H9 (cell line): ENCODE measurements around the gene DISC1. TPM values are rescaled to one million over a fixed set of nuclear protein-coding genes. Genes with fewer than 3 reads are reported as not detected.

Experiments
- DNase-seq: peaks from one replicate; pipeline ENCODE4 v3.0.0-alpha.2; 2017
- H2AFZ ChIP-seq: one replicate; pipeline ENCODE4 v1.6.1; 2013; ENCODE audit warnings: mild to moderate bottlenecking, low read length, control low read depth, moderate library complexity
- H2AK5ac ChIP-seq: 2 replicates; pipeline ENCODE4 v1.6.1; 2013; ENCODE audit warnings: low read length, control low read depth, mixed read lengths; ENCODE audit not compliant: insufficient read length
- H2BK120ac ChIP-seq: one replicate; pipeline ENCODE4 v1.6.1; 2013; ENCODE audit warnings: low read depth, mild to moderate bottlenecking, low read length, control low read depth, inconsistent platforms; ENCODE audit not compliant: poor library complexity, severe bottlenecking
- H2BK12ac ChIP-seq: 2 replicates; pipeline ENCODE4 v1.6.1; 2013; ENCODE audit warnings: low read length, control low read depth, mixed read lengths, low read depth; ENCODE audit not compliant: insufficient read length
- H2BK15ac ChIP-seq: 2 replicates; pipeline ENCODE4 v1.6.1; 2013; ENCODE audit warnings: low read depth, low read length, control low read depth
- H2BK20ac ChIP-seq: one replicate; pipeline ENCODE4 v1.6.1; 2013; ENCODE audit warnings: low read depth, mild to moderate bottlenecking, low read length, control low read depth, inconsistent platforms; ENCODE audit not compliant: poor library complexity, severe bottlenecking
- H2BK5ac ChIP-seq: 2 replicates; pipeline ENCODE4 v1.6.1; 2013; ENCODE audit warnings: low read length, control low read depth, mixed read lengths; ENCODE audit not compliant: insufficient read length
- H3K14ac ChIP-seq: 2 replicates; pipeline ENCODE4 v1.6.1; 2013; ENCODE audit warnings: low read length, control low read depth; ENCODE audit not compliant: insufficient read depth
- H3K18ac ChIP-seq: 2 replicates; pipeline ENCODE4 v1.6.1; 2013; ENCODE audit warnings: low read depth, mild to moderate bottlenecking, mixed read lengths, low read length, control low read depth; ENCODE audit not compliant: insufficient read length
- H3K23ac ChIP-seq: 2 replicates; pipeline ENCODE4 v1.6.1; 2013; ENCODE audit warnings: low read length, control low read depth, mixed read lengths, low read depth; ENCODE audit not compliant: insufficient read length
- H3K23me2 ChIP-seq: 2 replicates; pipeline ENCODE4 v1.6.1; 2013; ENCODE audit warnings: low read depth, mild to moderate bottlenecking, mixed read lengths, low read length, control low read depth; ENCODE audit not compliant: insufficient read length, poor library complexity, severe bottlenecking
- H3K27ac ChIP-seq: 2 replicates; pipeline ENCODE4 v1.5.1; 2013; ENCODE audit warnings: low read length, control low read depth, mixed read lengths, low read depth; ENCODE audit not compliant: insufficient read length
- H3K27me3 ChIP-seq: 2 replicates; pipeline ENCODE4 v1.6.1; 2013; ENCODE audit warnings: low read length, control low read depth, inconsistent platforms; ENCODE audit not compliant: insufficient read depth
- H3K4ac ChIP-seq: 2 replicates; pipeline ENCODE4 v1.6.1; 2013; ENCODE audit warnings: low read depth, mild to moderate bottlenecking, control low read depth, inconsistent platforms, low read length, moderate library complexity
- H3K4me1 ChIP-seq: 2 replicates; pipeline ENCODE4 v1.6.1; 2013; ENCODE audit warnings: low read length, control low read depth, inconsistent platforms; ENCODE audit not compliant: insufficient read depth
- H3K4me2 ChIP-seq: 2 replicates; pipeline ENCODE4 v1.6.1; 2013; ENCODE audit warnings: low read length, control low read depth, mixed read lengths; ENCODE audit not compliant: insufficient read length, insufficient read depth
- H3K56ac ChIP-seq: 2 replicates; pipeline ENCODE4 v1.6.1; 2013; ENCODE audit warnings: low read depth, mild to moderate bottlenecking, mixed read lengths, low read length, control low read depth; ENCODE audit not compliant: insufficient read length
- H3K79me1 ChIP-seq: 2 replicates; pipeline ENCODE4 v1.6.1; 2013; ENCODE audit warnings: low read depth, mild to moderate bottlenecking, moderate library complexity, low read length, control low read depth, inconsistent platforms; ENCODE audit not compliant: insufficient read depth, poor library complexity, severe bottlenecking
- H3K79me2 ChIP-seq: 2 replicates; pipeline ENCODE4 v1.6.1; 2013; ENCODE audit warnings: low read length, control low read depth, inconsistent platforms; ENCODE audit not compliant: insufficient read depth
- H3K9ac ChIP-seq: 2 replicates; pipeline ENCODE4 v1.6.1; 2013; ENCODE audit warnings: low read length, control low read depth, mixed read lengths; ENCODE audit not compliant: insufficient read length; ENCODE audit errors: extremely low read depth
- H3K9me3 ChIP-seq: one replicate; pipeline ENCODE4 v1.6.1; 2013; ENCODE audit warnings: low read depth, low read length, inconsistent platforms; ENCODE audit not compliant: control insufficient read depth
- H3T11ph ChIP-seq: one replicate; pipeline ENCODE4 v1.6.1; 2013; ENCODE audit warnings: mild to moderate bottlenecking, low read length, control low read depth, inconsistent platforms
- H4K20me1 ChIP-seq: one replicate; pipeline ENCODE4 v1.6.1; 2013; ENCODE audit not compliant: control insufficient read depth, insufficient read length, insufficient read depth
- H4K5ac ChIP-seq: 2 replicates; pipeline ENCODE4 v1.6.1; 2013; ENCODE audit warnings: low read depth, mild to moderate bottlenecking, mixed read lengths, low read length, control low read depth; ENCODE audit not compliant: insufficient read length
- H4K8ac ChIP-seq: replicated peaks from 2 replicates; pipeline ENCODE4 v1.6.1; 2013; ENCODE audit warnings: low read length, control low read depth, mixed read lengths, low read depth; ENCODE audit not compliant: insufficient read length
- H4K91ac ChIP-seq: 2 replicates; pipeline ENCODE4 v1.6.1; 2013; ENCODE audit warnings: low read depth, mild to moderate bottlenecking, moderate library complexity, mixed read lengths, low read length, control low read depth; ENCODE audit not compliant: insufficient read length
- H3K27ac Mint-ChIP-seq, 3 experiments: 2 replicates in 2 of 3; 3 replicates in 1 of 3; pipeline ENCODE4 v1.8.0; 2020 to 2021; ENCODE audit warnings: mixed read lengths in 3 of 3, mild to moderate bottlenecking in 1 of 3, moderate library complexity in 1 of 3
- H3K27me3 Mint-ChIP-seq: 2 replicates; pipeline ENCODE4 v1.8.0; 2021; ENCODE audit warnings: low read depth, mild to moderate bottlenecking, moderate library complexity, mixed read lengths
- H3K36me3 Mint-ChIP-seq, 3 experiments: 2 replicates in 2 of 3; 3 replicates in 1 of 3; pipeline ENCODE4 v1.8.0; 2020 to 2021; ENCODE audit warnings: low read depth in 3 of 3, mixed read lengths in 3 of 3; ENCODE audit not compliant: insufficient read depth in 1 of 3
- H3K4me1 Mint-ChIP-seq, 2 experiments: 2 replicates each; pipeline ENCODE4 v1.8.0; 2020; ENCODE audit warnings: mixed read lengths in 2 of 2
- H3K4me3 Mint-ChIP-seq, 2 experiments: 2 replicates in 1 of 2; 3 replicates in 1 of 2; pipeline ENCODE4 v1.8.0; 2020 to 2021; ENCODE audit warnings: mild to moderate bottlenecking in 2 of 2, mixed read lengths in 2 of 2, moderate library complexity in 1 of 2
- H3K9me3 Mint-ChIP-seq, 2 experiments: 2 replicates in 1 of 2; 3 replicates in 1 of 2; pipeline ENCODE4 v1.8.0; 2020; ENCODE audit warnings: mild to moderate bottlenecking in 2 of 2, mixed read lengths in 2 of 2, moderate library complexity in 1 of 2
- CTCF ChIP-seq: fragments of 200-600 bp; sonication (generic); conservative IDR thresholded peaks from 3 replicates; pipeline ENCODE4 v1.8.0; 2021; ENCODE audit warnings: antibody characterized with exemption, mild to moderate bottlenecking
- total RNA-seq: library from RNA; stranded (reverse); gene quantifications from 2 replicates; pipeline ENCODE4 v1.2.1, GENCODE V29; 2021

The DISC1 gene
- total RNA-seq, 1 experiment from 2014 or later: 2.5 TPM

- Histone ChIP-seq H3K23me2 (no peaks in the 10 kb centered on the region), H4K91ac (no peak overlapping the region), H3K27ac (no peak overlapping the region), H4K20me1 (no peaks in the 10 kb centered on the region), H2BK20ac (no peak overlapping the region), H3K79me1 (no peaks in the 10 kb centered on the region), H2BK5ac (no peak overlapping the region), H3K18ac (no peak overlapping the region), H2AK5ac (no peak overlapping the region), H3K9me3 (no peaks in the 10 kb centered on the region), H4K5ac (no peak overlapping the region), H3K4me1 (no peaks in the 10 kb centered on the region), H3K4ac (no peak overlapping the region), H3K4me2 (no peak overlapping the region), H3K23ac (no peak overlapping the region), H3K79me2 (no peaks in the 10 kb centered on the region), H2BK12ac (no peak overlapping the region), H4K8ac (no peak overlapping the region), H3K14ac (no peak overlapping the region), H3K27me3 (no peaks in the 10 kb centered on the region), H2BK120ac (no peak overlapping the region), H3T11ph (no peak overlapping the region), H2BK15ac (no peak overlapping the region), H2AFZ (no peak overlapping the region), H3K9ac (no peak overlapping the region), H3K56ac (no peak overlapping the region)
- Mint-ChIP-seq H3K36me3 (no peaks in the 10 kb centered on the region), H3K27ac (no peak overlapping the region), H3K9me3 (no peaks in the 10 kb centered on the region), H3K4me3 (no peak overlapping the region; a peak in 1 of 5 replicates), H3K4me1 (peaks cover 3% of the 10 kb centered on the region in 2 experiments), H3K27me3 (peaks cover 5% of the 10 kb centered on the region)
- DNase-seq: no peak
- TF ChIP-seq CTCF: no peak
Measured at GRCh38 chr1:231714440-231714839, 87.8 kb downstream of the DISC1 start.
